Endothelial cell of umbilical vein (primary cell): ENCODE results near the gene ENTPD7. TPM values are rescaled to one million over a fixed set of nuclear protein-coding genes. Genes with fewer than 3 reads are reported as not detected.
"Not testable (repeated sequence)": the region's sequence is repeated elsewhere in the genome, so short reads cannot be mapped to it uniquely, and the experiment has no call there.

Source experiments
- BruUV-seq: library from RNA; stranded (reverse); fragments of 400-500 nt; replicated peaks from 2 replicates; lab custom pipeline; 2021; lab: Mats Ljungman, UMichigan
- CTCF ChIA-PET: fragments of 300-600, 350-600 bp; sonication (Branson Sonifier 250); formaldehyde crosslinking; loops from one replicate; lab custom pipeline; 2021; ENCODE audit warnings: antibody characterized with exemption, inconsistent platforms; lab: Charles Lee
- POLR2A ChIA-PET: fragments of 300-600, 350-600 bp; sonication (Branson Sonifier 250); formaldehyde crosslinking; loops from one replicate; lab custom pipeline; 2021; ENCODE audit warnings: antibody characterized with exemption, inconsistent platforms; lab: Charles Lee
- DNase-seq: peaks from one replicate; pipeline ENCODE4 v3.0.0-alpha.2; 2011; ENCODE audit warnings: low read depth, low spot score
- FAIRE-seq: peaks from 2 replicates; lab custom pipeline; 2011; peaks lifted over from hg19 to GRCh38; lab: Jason Lieb, UNC
- H2AFZ ChIP-seq: 2 replicates; pipeline ENCODE4 v1.6.0; 2012; ENCODE audit warnings: low read depth, low read length, control low read depth, inconsistent platforms
- H3K27ac ChIP-seq: 2 replicates; pipeline ENCODE4 v1.5.1; 2011; ENCODE audit warnings: low read depth, mild to moderate bottlenecking, control low read depth, low read length, moderate library complexity; ENCODE audit not compliant: insufficient read depth
- H3K27me3 ChIP-seq, 2 experiments: 2 replicates each; pipeline versions ENCODE4 v1.6.0 to v1.6.1; 2011; ENCODE audit warnings: low read length in 2 of 2, mixed read lengths in 1 of 2; ENCODE audit not compliant: control insufficient read depth in 2 of 2, insufficient read depth in 2 of 2
- H3K36me3 ChIP-seq, 2 experiments: 2 replicates in 1 of 2; 3 replicates in 1 of 2; pipeline ENCODE4 v1.5.1; 2011; ENCODE audit warnings: low read length in 2 of 2, mild to moderate bottlenecking in 1 of 2, moderate library complexity in 1 of 2; ENCODE audit not compliant: control insufficient read depth in 2 of 2, insufficient read depth in 2 of 2; ENCODE audit errors: extremely low read depth in 1 of 2
- H3K4me1 ChIP-seq: 3 replicates; pipeline ENCODE4 v1.5.1; 2011; ENCODE audit warnings: mild to moderate bottlenecking, low read length; ENCODE audit not compliant: control insufficient read depth, insufficient read depth; ENCODE audit errors: extremely low read depth
- H3K4me2 ChIP-seq: 2 replicates; pipeline ENCODE4 v1.6.1; 2011; ENCODE audit warnings: low read length, control low read depth, mixed read lengths; ENCODE audit not compliant: insufficient read depth
- H3K4me3 ChIP-seq, 3 experiments: fragments of 200-600 bp in 1 of 3; sonication (generic), shearing (Covaris generic) in 1 of 3; replicated peaks in 1 of 3; 2 replicates each; pipeline ENCODE4 v1.5.1; 2011 to 2016; ENCODE audit warnings: control low read depth in 3 of 3, low read length in 3 of 3, mild to moderate bottlenecking in 2 of 3, inconsistent platforms in 1 of 3, low read depth in 1 of 3, moderate library complexity in 1 of 3; ENCODE audit not compliant: insufficient read depth in 1 of 3
- H3K79me2 ChIP-seq: 2 replicates; pipeline ENCODE4 v1.6.0; 2012; ENCODE audit warnings: low read length, inconsistent platforms; ENCODE audit not compliant: control insufficient read depth, insufficient read depth
- H3K9ac ChIP-seq: replicated peaks from 2 replicates; pipeline ENCODE3; 2011; ENCODE audit warnings: low read length, control low read depth; ENCODE audit not compliant: insufficient read depth; ENCODE audit errors: extremely low read depth
- H3K9me1 ChIP-seq: replicated peaks from 3 replicates; pipeline ENCODE4 v1.6.0; 2011; ENCODE audit warnings: mild to moderate bottlenecking, low read length; ENCODE audit not compliant: control insufficient read depth, insufficient read depth; ENCODE audit errors: extremely low read depth
- H3K9me3 ChIP-seq: replicated peaks from 2 replicates; pipeline ENCODE4 v1.5.1; 2012; ENCODE audit warnings: low read length, inconsistent platforms; ENCODE audit not compliant: control insufficient read depth, insufficient read depth
- H4K20me1 ChIP-seq: replicated peaks from 2 replicates; pipeline ENCODE3; 2011; ENCODE audit warnings: mild to moderate bottlenecking, low read length; ENCODE audit not compliant: control insufficient read depth, insufficient read depth; ENCODE audit errors: extremely low read depth
- EZH2 ChIP-seq: IDR thresholded peaks from 2 replicates; pipeline ENCODE4 v1.6.1; 2012; ENCODE audit warnings: borderline replicate concordance, low read depth, mild to moderate bottlenecking, moderate library complexity, low read length, inconsistent platforms; ENCODE audit not compliant: severe bottlenecking
- FOS ChIP-seq: IDR thresholded peaks from 2 replicates; pipeline ENCODE4 v1.6.1; 2011; ENCODE audit warnings: mild to moderate bottlenecking, low read length, moderate library complexity, borderline replicate concordance; ENCODE audit not compliant: insufficient read depth
- GATA2 ChIP-seq: IDR thresholded peaks from 2 replicates; pipeline ENCODE4 v1.7.0; 2011; ENCODE audit warnings: low read depth, mild to moderate bottlenecking, moderate library complexity, mixed read lengths, low read length; ENCODE audit not compliant: insufficient read length, insufficient read depth
- JUN ChIP-seq: IDR thresholded peaks from 2 replicates; pipeline ENCODE4 v1.6.1; 2011; ENCODE audit warnings: borderline replicate concordance, low read depth; ENCODE audit not compliant: insufficient read length, insufficient read depth
- MYC ChIP-seq: IDR thresholded peaks from one replicate; pipeline ENCODE4 v1.6.1; 2011; ENCODE audit warnings: mild to moderate bottlenecking, low read depth, low read length
- POLR2A ChIP-seq: IDR thresholded peaks from 2 replicates; pipeline ENCODE4 v1.6.1; 2012; ENCODE audit warnings: low read depth, mild to moderate bottlenecking, control low read depth, low read length
- POLR2AphosphoS5 ChIP-seq: IDR thresholded peaks from 2 replicates; pipeline ENCODE4 v1.6.1; 2012; ENCODE audit warnings: low read depth, mild to moderate bottlenecking, control low read depth, low read length, moderate library complexity; ENCODE audit not compliant: insufficient read depth
- dilution Hi-C: fragments of 300-500 bp; cut with MboI; formaldehyde crosslinking; loops from one replicate; pipeline ENCODE4 v1.15.0; 2019; ENCODE audit warnings: low sequenced_read_pairs; ENCODE audit not compliant: extremely low pct_ligation_motif_present
- intact Hi-C: fragments of 100-400 bp; cut with micrococcal nuclease; formaldehyde crosslinking; loops from one replicate; pipeline ENCODE4 v1.10.0; 2022
- polyA plus RNA-seq, 4 experiments: library from polyadenylated mRNA; depleted of rRNA in 3 of 4; stranded (reverse) in 3 of 4; unstranded in 1 of 4; fragments of >200 nt; gene quantifications; 2 replicates each; pipeline versions ENCODE4 v1.2.1 to v1.2.3, GENCODE V29; 2011 to 2012; ENCODE audit warnings: missing spikeins in 1 of 4
- total RNA-seq: library from RNA; stranded (reverse); gene quantifications from 2 replicates; pipeline ENCODE4 v1.2.3, GENCODE V29; 2021
- TF ChIP-seq, protein P1 (sequence below): IDR thresholded peaks from 2 replicates; pipeline ENCODE4 v1.6.1; 2011; ENCODE audit not compliant: insufficient read depth, insufficient read length
- TF ChIP-seq, protein P2 (sequence below), 2 donors: IDR thresholded peaks; 1 replicate in 1 of 2; 2 replicates in 1 of 2; pipeline ENCODE4 v1.5.1; 2011; ENCODE audit warnings: low read length in 2 of 2, mild to moderate bottlenecking in 2 of 2, moderate library complexity in 2 of 2, control low read depth in 1 of 2, inconsistent platforms in 1 of 2, low read depth in 1 of 2; ENCODE audit not compliant: insufficient read depth in 1 of 2; ENCODE audit errors: extremely low read depth in 1 of 2

The ENTPD7 gene
- total and polyA plus RNA-seq, 2 donors (not counting 3 experiments of a cell fraction or from before 2014, with no cell fraction given), result 10.1 to 20.6 TPM

GRCh38 chr10:99623919-99624318, 35.4 kb upstream of the ENTPD7 start:
- dilution Hi-C loops, result loop anchor here (25.0 kb wide), 1 partner anchor 187 kb away; the partner anchor contains the start of gene GOT1

GRCh38 chr10:99625124-99625523, 34.2 kb upstream of the ENTPD7 start:
- intact Hi-C loops, result loop anchor here (10.0 kb wide), 1 partner anchor 220 kb away; no protein-coding TSS in a partner anchor
- H3K4me2 ChIP-seq, H3K27me3 ChIP-seq, H4K20me1 ChIP-seq, H3K9ac ChIP-seq, H3K79me2 ChIP-seq, BruUV-seq, FAIRE-seq, H3K4me3 ChIP-seq, H3K27ac ChIP-seq, POLR2A ChIA-PET, H3K9me3 ChIP-seq, DNase-seq, H3K4me1 ChIP-seq, H3K36me3 ChIP-seq, H2AFZ ChIP-seq, dilution Hi-C loops, H3K9me1 ChIP-seq: not testable (repeated sequence)
- CTCF ChIA-PET, result interaction anchor here (1.3 kb wide), 1 partner anchor 189 kb away, joined by 6 read pairs; no protein-coding TSS in a partner anchor

More at GRCh38 chr10:99623919-99624318, 35.4 kb upstream of the ENTPD7 start:
- POLR2A ChIA-PET, result interaction anchor here (0.7 kb wide), 1 partner anchor 505 kb away, joined by 3 read pairs; no protein-coding TSS in a partner anchor
- Histone ChIP-seq H3K27ac (no peak overlapping the region), H2AFZ (no peak overlapping the region), H4K20me1 (no peaks in the 10 kb centered on the region), H3K9me3 (no peaks in the 10 kb centered on the region), H3K9me1 (no peaks in the 10 kb centered on the region), H3K9ac (no peak overlapping the region), H3K36me3 (no peaks in the 10 kb centered on the region), H3K4me2 (no peak overlapping the region), H3K4me1 (peaks cover 7% of the 10 kb centered on the region), H3K4me3 (no peak overlapping the region), H3K79me2 (peaks cover 11% of the 10 kb centered on the region), H3K27me3 (no peaks in the 10 kb centered on the region)
- no TSS peak for BruUV-seq
- CTCF ChIA-PET, result no interaction called here
- no peak for FAIRE-seq
- intact Hi-C loops, result loop anchor here (10.0 kb wide), 1 partner anchor 221 kb away; no protein-coding TSS in a partner anchor
- DNase-seq, result no peak
- TF ChIP-seq GATA2 (no peak), FOS (no peak), MYC (no peak), POLR2A (no peak), POLR2AphosphoS5 (no peak), EZH2 (no peak), JUN (no peak)
- TF ChIP-seq, protein P1, sequence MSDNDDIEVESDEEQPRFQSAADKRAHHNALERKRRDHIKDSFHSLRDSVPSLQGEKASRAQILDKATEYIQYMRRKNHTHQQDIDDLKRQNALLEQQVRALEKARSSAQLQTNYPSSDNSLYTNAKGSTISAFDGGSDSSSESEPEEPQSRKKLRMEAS, result no peak
- TF ChIP-seq, protein P2, sequence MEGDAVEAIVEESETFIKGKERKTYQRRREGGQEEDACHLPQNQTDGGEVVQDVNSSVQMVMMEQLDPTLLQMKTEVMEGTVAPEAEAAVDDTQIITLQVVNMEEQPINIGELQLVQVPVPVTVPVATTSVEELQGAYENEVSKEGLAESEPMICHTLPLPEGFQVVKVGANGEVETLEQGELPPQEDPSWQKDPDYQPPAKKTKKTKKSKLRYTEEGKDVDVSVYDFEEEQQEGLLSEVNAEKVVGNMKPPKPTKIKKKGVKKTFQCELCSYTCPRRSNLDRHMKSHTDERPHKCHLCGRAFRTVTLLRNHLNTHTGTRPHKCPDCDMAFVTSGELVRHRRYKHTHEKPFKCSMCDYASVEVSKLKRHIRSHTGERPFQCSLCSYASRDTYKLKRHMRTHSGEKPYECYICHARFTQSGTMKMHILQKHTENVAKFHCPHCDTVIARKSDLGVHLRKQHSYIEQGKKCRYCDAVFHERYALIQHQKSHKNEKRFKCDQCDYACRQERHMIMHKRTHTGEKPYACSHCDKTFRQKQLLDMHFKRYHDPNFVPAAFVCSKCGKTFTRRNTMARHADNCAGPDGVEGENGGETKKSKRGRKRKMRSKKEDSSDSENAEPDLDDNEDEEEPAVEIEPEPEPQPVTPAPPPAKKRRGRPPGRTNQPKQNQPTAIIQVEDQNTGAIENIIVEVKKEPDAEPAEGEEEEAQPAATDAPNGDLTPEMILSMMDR (IDR thresholded peaks at IDR 0.05; ENCODE audit: extremely low read depth in 1 of 2, insufficient read depth in 1 of 2, low read depth in 1 of 2, low read length in 2 of 2), result no peak
